Neural crest cell (in vitro differentiated cells): ENCODE data around the gene CNTN1. TPM values are rescaled to one million over a fixed set of nuclear protein-coding genes. Genes with fewer than 3 reads are reported as not detected.

Experiments used
- DNase-seq: peaks from one replicate; pipeline ENCODE4 v3.0.0; 2021; ENCODE audit warnings: low read depth, mixed read lengths, low spot score
- H3K27ac Mint-ChIP-seq: one replicate; pipeline ENCODE4 v1.8.0; 2021; ENCODE audit warnings: mild to moderate bottlenecking, mixed read lengths; ENCODE audit not compliant: unreplicated experiment
- H3K27me3 Mint-ChIP-seq: 2 replicates; pipeline ENCODE4 v1.8.0; 2021; ENCODE audit warnings: low read depth, mild to moderate bottlenecking, mixed read lengths
- H3K36me3 Mint-ChIP-seq: 2 replicates; pipeline ENCODE4 v1.8.0; 2021; ENCODE audit warnings: low read depth, mild to moderate bottlenecking, mixed read lengths
- H3K4me1 Mint-ChIP-seq: 2 replicates; pipeline ENCODE4 v1.8.0; 2021; ENCODE audit warnings: mixed read lengths
- H3K4me3 Mint-ChIP-seq: one replicate; pipeline ENCODE4 v1.8.0; 2021; ENCODE audit warnings: mild to moderate bottlenecking, mixed read lengths
- H3K9me3 Mint-ChIP-seq: 2 replicates; pipeline ENCODE4 v1.8.0; 2021; ENCODE audit warnings: mixed read lengths
- CTCF ChIP-seq: fragments of 200-600 bp; sonication (generic); conservative IDR thresholded peaks from 2 replicates; pipeline ENCODE4 v1.5.0; 2021; ENCODE audit warnings: antibody characterized with exemption, mild to moderate bottlenecking
- total RNA-seq: library from RNA; stranded (reverse); gene quantifications from 2 replicates; pipeline ENCODE4 v1.2.1, GENCODE V29; 2021

CNTN1 gene
- total RNA-seq, 1 donor from 2014 or later, result 1.0 TPM

- DNase-seq, result no peak
- TF ChIP-seq CTCF, result no peak
- H3K4me3 Mint-ChIP-seq, result no peak overlapping the region
- H3K27me3 Mint-ChIP-seq, result no peaks in the 10 kb centered on the region
- H3K4me1 Mint-ChIP-seq, result no peaks in the 10 kb centered on the region
- H3K36me3 Mint-ChIP-seq, result no peaks in the 10 kb centered on the region
- peaks cover 5% of the 10 kb centered on the region for H3K9me3 Mint-ChIP-seq
- no peak overlapping the region for H3K27ac Mint-ChIP-seq
Observed at GRCh38 chr12:40988355-40988754, 296.1 kb downstream of the CNTN1 start.

- H3K4me3 Mint-ChIP-seq, result no peak overlapping the region
- peaks cover 5% of the 10 kb centered on the region for H3K9me3 Mint-ChIP-seq
- H3K4me1 Mint-ChIP-seq, result no peaks in the 10 kb centered on the region
- H3K36me3 Mint-ChIP-seq, result no peaks in the 10 kb centered on the region
- no peaks in the 10 kb centered on the region for H3K27me3 Mint-ChIP-seq
- no peak for TF ChIP-seq CTCF
- no peak for DNase-seq
- no peak overlapping the region for H3K27ac Mint-ChIP-seq
Observed at GRCh38 chr12:40988824-40989223, 296.6 kb downstream of the CNTN1 start.

DNA sequence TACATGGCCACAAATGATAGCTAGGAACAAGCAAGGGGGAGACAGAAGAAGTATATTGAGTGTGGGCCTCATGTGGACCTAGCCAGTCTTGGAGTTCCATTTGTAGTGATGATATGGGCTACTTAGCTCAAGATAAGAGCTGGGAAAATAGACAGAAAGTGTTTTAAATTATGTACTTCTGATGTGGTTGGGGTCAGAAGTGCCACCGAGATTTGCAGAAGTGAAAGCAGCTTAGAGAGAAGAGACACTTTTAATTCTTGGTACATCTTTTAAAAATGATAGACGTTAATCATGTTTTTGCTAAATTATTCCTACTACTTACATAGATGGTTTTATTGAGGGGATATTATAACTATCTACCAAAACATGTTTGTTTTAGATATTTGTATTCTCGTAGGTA, 297.5 kb downstream of the CNTN1 start:
- no peak for DNase-seq
- Mint-ChIP-seq H3K9me3 (peaks cover 2% of the 10 kb centered on the region), H3K27ac (no peak overlapping the region), H3K36me3 (no peaks in the 10 kb centered on the region), H3K4me1 (no peaks in the 10 kb centered on the region), H3K4me3 (no peak overlapping the region), H3K27me3 (no peaks in the 10 kb centered on the region)
- TF ChIP-seq CTCF, result no peak

DNA sequence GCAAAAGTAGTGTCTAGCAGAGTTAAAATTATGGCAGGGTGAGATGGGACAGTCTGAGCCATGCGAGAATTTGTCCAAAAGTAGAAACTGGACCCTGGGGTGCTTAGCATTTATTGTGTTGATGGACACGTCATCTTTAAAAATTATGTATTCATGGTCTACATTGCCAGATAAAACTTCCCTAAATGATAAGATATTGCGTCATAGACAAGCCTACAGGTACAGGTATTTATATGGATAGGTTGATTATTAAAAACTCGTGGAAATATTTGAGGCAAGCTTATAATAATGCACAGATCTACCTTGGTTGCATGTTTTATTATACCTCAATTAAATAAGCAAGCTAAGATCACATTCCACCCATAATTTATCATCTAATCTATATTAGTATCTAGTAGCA, 299.9 kb downstream of the CNTN1 start:
- Mint-ChIP-seq H3K4me1 (no peaks in the 10 kb centered on the region), H3K9me3 (peaks cover 2% of the 10 kb centered on the region), H3K27me3 (no peaks in the 10 kb centered on the region), H3K36me3 (no peaks in the 10 kb centered on the region), H3K4me3 (no peak overlapping the region), H3K27ac (no peak overlapping the region)
- no peak for DNase-seq
- no peak for TF ChIP-seq CTCF

DNA sequence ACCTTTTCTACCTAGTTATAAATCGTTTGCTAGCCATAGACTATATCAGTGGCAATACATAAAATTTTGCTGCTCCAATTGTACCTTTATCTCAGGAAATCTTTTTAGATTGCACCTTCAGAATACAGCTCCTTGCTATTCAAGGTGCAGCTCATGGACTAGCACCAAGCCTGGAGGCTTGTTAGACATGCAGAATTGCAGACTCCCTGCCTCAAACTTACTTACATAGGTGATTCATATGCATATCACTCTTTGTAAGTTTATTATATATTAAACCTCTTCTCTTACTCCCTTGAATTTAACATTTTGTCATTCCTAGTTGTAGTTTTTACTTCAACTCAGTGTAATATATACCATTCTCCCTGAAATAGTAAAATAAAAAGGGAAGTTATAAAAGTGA, 300.4 kb downstream of the CNTN1 start:
- Mint-ChIP-seq H3K36me3 (no peaks in the 10 kb centered on the region), H3K4me3 (no peak overlapping the region), H3K4me1 (no peaks in the 10 kb centered on the region), H3K27ac (no peak overlapping the region), H3K9me3 (peaks cover 2% of the 10 kb centered on the region), H3K27me3 (no peaks in the 10 kb centered on the region)
- no peak for DNase-seq
- TF ChIP-seq CTCF, result no peak

- H3K27me3 Mint-ChIP-seq, result no peaks in the 10 kb centered on the region
Observed at GRCh38 chr12:40993158-40993557, 300.9 kb downstream of the CNTN1 start.

More at GRCh38 chr12:40993158-40993557, 300.9 kb downstream of the CNTN1 start:
- Mint-ChIP-seq H3K4me1 (no peaks in the 10 kb centered on the region), H3K36me3 (no peaks in the 10 kb centered on the region), H3K27ac (no peak overlapping the region), H3K9me3 (peaks cover 2% of the 10 kb centered on the region), H3K4me3 (no peak overlapping the region)
- no peak for TF ChIP-seq CTCF
- no peak for DNase-seq
